ENCODE results near the gene BLCAP.

BLCAP gene

GRCh38 chr20:37528446-37529213 is 954 bp upstream of the BLCAP start:
- H3K4me3 Mint-ChIP-seq, result peak overlapping the region; percentile 87
- H3K27ac Mint-ChIP-seq, result peak overlapping the region; percentile 100
- no peaks in the 10 kb centered on the region for H3K9me3 Mint-ChIP-seq
- no peaks in the 10 kb centered on the region for H3K27me3 Mint-ChIP-seq
- no peaks in the 10 kb centered on the region for H3K36me3 Mint-ChIP-seq (ENCODE audit: low read depth)
- H3K4me1 Mint-ChIP-seq (ENCODE audit: low read depth), result peaks cover 43% of the 10 kb centered on the region

- Mint-ChIP-seq H3K27me3 (no peaks in the 10 kb centered on the region), H3K4me3 (peak overlapping the region; percentile 87), H3K27ac (peak overlapping the region; percentile 100), H3K9me3 (no peaks in the 10 kb centered on the region), H3K4me1 (ENCODE audit: low read depth) (peaks cover 52% of the 10 kb centered on the region), H3K36me3 (ENCODE audit: low read depth) (no peaks in the 10 kb centered on the region)
These were observed 638 bp downstream of the BLCAP start for GRCh38 chr20:37526839-37527637.

- Mint-ChIP-seq H3K27ac (peak overlapping the region; percentile 64), H3K36me3 (ENCODE audit: low read depth) (no peaks in the 10 kb centered on the region), H3K9me3 (no peaks in the 10 kb centered on the region), H3K4me1 (ENCODE audit: low read depth) (peaks cover 57% of the 10 kb centered on the region), H3K27me3 (no peaks in the 10 kb centered on the region), H3K4me3 (peak overlapping the region; percentile 87)
These were observed 1.3 kb downstream of the BLCAP start for GRCh38 chr20:37526238-37526838.

- Mint-ChIP-seq H3K36me3 (ENCODE audit: low read depth) (no peaks in the 10 kb centered on the region), H3K27ac (no peak overlapping the region), H3K27me3 (no peaks in the 10 kb centered on the region), H3K9me3 (no peaks in the 10 kb centered on the region), H3K4me3 (peak overlapping the region; percentile 53), H3K4me1 (ENCODE audit: low read depth) (peaks cover 58% of the 10 kb centered on the region)
These were observed 1.9 kb downstream of the BLCAP start for GRCh38 chr20:37525810-37526209.

GRCh38 chr20:37524859-37525708 is 2.6 kb downstream of the BLCAP start:
- Mint-ChIP-seq H3K9me3 (no peaks in the 10 kb centered on the region), H3K4me3 (peak overlapping the region; percentile 53), H3K27me3 (no peaks in the 10 kb centered on the region), H3K27ac (peak overlapping the region; percentile 67), H3K4me1 (ENCODE audit: low read depth) (peaks cover 65% of the 10 kb centered on the region), H3K36me3 (ENCODE audit: low read depth) (peaks cover 7% of the 10 kb centered on the region)

GRCh38 chr20:37523911-37524700 is 3.6 kb downstream of the BLCAP start:
- no peaks in the 10 kb centered on the region for H3K27me3 Mint-ChIP-seq
- H3K27ac Mint-ChIP-seq, result no peak overlapping the region
- no peaks in the 10 kb centered on the region for H3K9me3 Mint-ChIP-seq
- H3K36me3 Mint-ChIP-seq (ENCODE audit: low read depth), result peaks cover 11% of the 10 kb centered on the region
- H3K4me1 Mint-ChIP-seq (ENCODE audit: low read depth), result peaks cover 62% of the 10 kb centered on the region
- no peak overlapping the region for H3K4me3 Mint-ChIP-seq

GRCh38 chr20:37523012-37523391 is 4.7 kb downstream of the BLCAP start:
- peaks cover 54% of the 10 kb centered on the region for H3K4me1 Mint-ChIP-seq (ENCODE audit: low read depth)
- H3K4me3 Mint-ChIP-seq, result no peak overlapping the region
- no peak overlapping the region for H3K27ac Mint-ChIP-seq

GRCh38 chr20:37522260-37523011 is 5.2 kb downstream of the BLCAP start:
- Mint-ChIP-seq H3K4me1 (ENCODE audit: low read depth) (peaks cover 54% of the 10 kb centered on the region), H3K9me3 (no peaks in the 10 kb centered on the region), H3K36me3 (ENCODE audit: low read depth) (peaks cover 21% of the 10 kb centered on the region), H3K27ac (no peak overlapping the region), H3K27me3 (no peaks in the 10 kb centered on the region), H3K4me3 (no peak overlapping the region)

More at GRCh38 chr20:37523012-37523391, 4.7 kb downstream of the BLCAP start:
- H3K27me3 Mint-ChIP-seq, result no peaks in the 10 kb centered on the region
- H3K9me3 Mint-ChIP-seq, result no peaks in the 10 kb centered on the region
- H3K36me3 Mint-ChIP-seq (ENCODE audit: low read depth), result peaks cover 20% of the 10 kb centered on the region

- H3K36me3 Mint-ChIP-seq (ENCODE audit: low read depth), result peaks cover 28% of the 10 kb centered on the region
- peaks cover 52% of the 10 kb centered on the region for H3K4me1 Mint-ChIP-seq (ENCODE audit: low read depth)
- H3K27me3 Mint-ChIP-seq, result no peaks in the 10 kb centered on the region
- no peaks in the 10 kb centered on the region for H3K9me3 Mint-ChIP-seq
- peak within 1 kb of the TSS; percentile 61 for H3K4me3 Mint-ChIP-seq
- no peak within 1 kb of the TSS for H3K27ac Mint-ChIP-seq
These were observed 6.5 kb downstream of the BLCAP start, which contains the start of gene NNAT for GRCh38 chr20:37521061-37521771. Gene NNAT (plus strand): TSS chr20:37521250. CDS start chr20:37521332, 82 bp downstream.

- Mint-ChIP-seq H3K4me1 (ENCODE audit: low read depth) (peaks cover 46% of the 10 kb centered on the region), H3K27ac (no peak overlapping the region), H3K36me3 (ENCODE audit: low read depth) (peaks cover 35% of the 10 kb centered on the region), H3K9me3 (no peaks in the 10 kb centered on the region), H3K4me3 (peak overlapping the region; percentile 61), H3K27me3 (no peaks in the 10 kb centered on the region)
These were observed 7.2 kb downstream of the BLCAP start for GRCh38 chr20:37520419-37520955.

- Mint-ChIP-seq H3K4me1 (ENCODE audit: low read depth) (peaks cover 39% of the 10 kb centered on the region), H3K4me3 (no peak overlapping the region)
These were observed 7.9 kb downstream of the BLCAP start for GRCh38 chr20:37519508-37520418.

More at GRCh38 chr20:37519508-37520418, 7.9 kb downstream of the BLCAP start:
- Mint-ChIP-seq H3K27ac (no peak overlapping the region), H3K9me3 (no peaks in the 10 kb centered on the region), H3K27me3 (no peaks in the 10 kb centered on the region), H3K36me3 (ENCODE audit: low read depth) (peaks cover 39% of the 10 kb centered on the region)

Data from stimulated activated naive CD8-positive, alpha-beta T cell treated with anti-CD3 and anti-CD28 coated beads, Interleukin-15, Interleukin-2, amounts not matched to agents 100 ng/mL and 50 ng/mL, for 24 hours (primary cell).